ENCODE results near the gene CTAG2. TPM values are rescaled to one million over a fixed set of nuclear protein-coding genes. Genes with fewer than 3 reads are reported as not detected.
"Not testable (repeated sequence)": the region's sequence is repeated elsewhere in the genome, so short reads cannot be mapped to it uniquely, and the experiment has no call there.

CTAG2 gene
- total RNA-seq, 4 donors from 2014 or later: not detected

GRCh38 chrX:154650221-154650510, 3.2 kb downstream of the CTAG2 start:
- no peak for DNase-seq
- Histone ChIP-seq H3K9me3 (no peaks in the 10 kb centered on the region), H3K36me3 (no peaks in the 10 kb centered on the region), H3K27me3 (no peaks in the 10 kb centered on the region), H3K4me1 (no peaks in the 10 kb centered on the region), H3K4me3 (no peak overlapping the region), H3K27ac (no peak overlapping the region)
- WGBS, 2 donors (ENCODE audit: low coverage in 1 of 2): 74% methylated on average over 13 of the region's 13 CpGs; no CpG with 5 or more reads in 1 of the 2 donors
- intact Hi-C loops (cut with DNase I; ENCODE audit: low total_unique reads): no loop called here
- TF ChIP-seq POLR2A (IDR thresholded peaks at IDR 0.05) (no peak), POLR2AphosphoS5 (IDR thresholded peaks at IDR 0.05) (no peak), EP300 (IDR thresholded peaks at IDR 0.05; ENCODE audit: low read depth) (no peak), CTCF (IDR thresholded peaks at IDR 0.05) (no peak)
- in situ Hi-C loops (cut with MboI; ENCODE audit: low pct_ligation_motif_present in 1 of 4, low pct_unique_long_range_greater_than_20kb in 1 of 4, low sequenced_read_pairs in 3 of 4): no loop called here

GRCh38 chrX:154649503-154650220, 3.7 kb downstream of the CTAG2 start:
- Histone ChIP-seq H3K36me3 (no peaks in the 10 kb centered on the region), H3K27ac (no peak overlapping the region), H3K4me3 (no peak overlapping the region), H3K27me3 (no peaks in the 10 kb centered on the region), H3K9me3 (no peaks in the 10 kb centered on the region), H3K4me1 (no peaks in the 10 kb centered on the region)
- TF ChIP-seq EP300 (IDR thresholded peaks at IDR 0.05; ENCODE audit: low read depth) (no peak), CTCF (IDR thresholded peaks at IDR 0.05) (no peak), POLR2A (IDR thresholded peaks at IDR 0.05) (no peak), POLR2AphosphoS5 (IDR thresholded peaks at IDR 0.05) (no peak)
- 89% methylated on average over 21 of the region's 23 CpGs; no CpG with 5 or more reads in 1 of the 2 donors for WGBS, 2 donors (ENCODE audit: low coverage in 1 of 2)
- DNase-seq: no peak
- in situ Hi-C loops (cut with MboI; ENCODE audit: low pct_ligation_motif_present in 1 of 4, low pct_unique_long_range_greater_than_20kb in 1 of 4, low sequenced_read_pairs in 3 of 4): no loop called here
- intact Hi-C loops (cut with DNase I; ENCODE audit: low total_unique reads): no loop called here

- intact Hi-C loops (cut with DNase I; ENCODE audit: low total_unique reads): no loop called here
- no peak for DNase-seq
Observed at GRCh38 chrX:154648931-154649330, 4.4 kb downstream of the CTAG2 start.

GRCh38 chrX:154645745-154646378, 7.5 kb downstream of the CTAG2 start:
- DNase-seq; intact Hi-C loops (cut with DNase I; ENCODE audit: low total_unique reads); in situ Hi-C loops (cut with MboI; ENCODE audit: low pct_ligation_motif_present in 1 of 4, low pct_unique_long_range_greater_than_20kb in 1 of 4, low sequenced_read_pairs in 3 of 4); H3K27ac ChIP-seq; H3K9me3 ChIP-seq; H3K36me3 ChIP-seq; H3K4me1 ChIP-seq; H3K27me3 ChIP-seq; H3K4me3 ChIP-seq: not testable (repeated sequence)
- WGBS, 2 donors (ENCODE audit: low coverage in 1 of 2): no CpG with 5 or more reads among the region's 24 CpGs

More at GRCh38 chrX:154648931-154649330, 4.4 kb downstream of the CTAG2 start:
- in situ Hi-C loops (cut with MboI; ENCODE audit: low pct_ligation_motif_present in 1 of 4, low pct_unique_long_range_greater_than_20kb in 1 of 4, low sequenced_read_pairs in 3 of 4): no loop called here
- Histone ChIP-seq H3K27ac (no peak overlapping the region), H3K4me1 (no peaks in the 10 kb centered on the region), H3K27me3 (no peaks in the 10 kb centered on the region), H3K9me3 (no peaks in the 10 kb centered on the region), H3K36me3 (no peaks in the 10 kb centered on the region), H3K4me3 (no peak overlapping the region)
- TF ChIP-seq EP300 (IDR thresholded peaks at IDR 0.05; ENCODE audit: low read depth): no peak
- TF ChIP-seq CTCF (IDR thresholded peaks at IDR 0.05): no peak
- no peak for TF ChIP-seq POLR2A (IDR thresholded peaks at IDR 0.05)
- no peak for TF ChIP-seq POLR2AphosphoS5 (IDR thresholded peaks at IDR 0.05)
- 81% methylated on average over 15 of the region's 15 CpGs; no CpG with 5 or more reads in 1 of the 2 donors for WGBS, 2 donors (ENCODE audit: low coverage in 1 of 2)

GRCh38 chrX:154643708-154644107, 9.7 kb downstream of the CTAG2 start:
- H3K36me3 ChIP-seq; H3K4me1 ChIP-seq; H3K27me3 ChIP-seq; in situ Hi-C loops (cut with MboI; ENCODE audit: low pct_ligation_motif_present in 1 of 4, low pct_unique_long_range_greater_than_20kb in 1 of 4, low sequenced_read_pairs in 3 of 4); DNase-seq; H3K9me3 ChIP-seq; H3K4me3 ChIP-seq; H3K27ac ChIP-seq; intact Hi-C loops (cut with DNase I; ENCODE audit: low total_unique reads): not testable (repeated sequence)
- WGBS, 2 donors (ENCODE audit: low coverage in 1 of 2): no CpG with 5 or more reads among the region's 31 CpGs

- in situ Hi-C loops (cut with MboI; ENCODE audit: low pct_ligation_motif_present in 1 of 4, low pct_unique_long_range_greater_than_20kb in 1 of 4, low sequenced_read_pairs in 3 of 4); H3K27ac ChIP-seq; H3K4me3 ChIP-seq; H3K27me3 ChIP-seq; intact Hi-C loops (cut with DNase I; ENCODE audit: low total_unique reads); H3K9me3 ChIP-seq; H3K36me3 ChIP-seq; H3K4me1 ChIP-seq; DNase-seq: not testable (repeated sequence)
- no CpG with 5 or more reads among the region's 10 CpGs for WGBS, 2 donors (ENCODE audit: low coverage in 1 of 2)
Observed at GRCh38 chrX:154641740-154642139, 11.6 kb downstream of the CTAG2 start.

- H3K9me3 ChIP-seq; H3K27ac ChIP-seq; intact Hi-C loops (cut with DNase I; ENCODE audit: low total_unique reads); DNase-seq; H3K4me3 ChIP-seq; H3K27me3 ChIP-seq; in situ Hi-C loops (cut with MboI; ENCODE audit: low pct_ligation_motif_present in 1 of 4, low pct_unique_long_range_greater_than_20kb in 1 of 4, low sequenced_read_pairs in 3 of 4); H3K36me3 ChIP-seq; H3K4me1 ChIP-seq: not testable (repeated sequence)
- no CpG with 5 or more reads among the region's 11 CpGs for WGBS, 2 donors (ENCODE audit: low coverage in 1 of 2)
Observed at GRCh38 chrX:154633661-154634060, 19.7 kb downstream of the CTAG2 start.
